Posterior vena cava (tissue), 2 donors: Measurements from ENCODE around the gene NAV1. TPM values are rescaled to one million over a fixed set of nuclear protein-coding genes. Genes with fewer than 3 reads are reported as not detected.
"Not testable (repeated sequence)": the region's sequence is repeated elsewhere in the genome, so short reads cannot be mapped to it uniquely, and the experiment has no call there.

ENCODE experiments used
- DNase-seq: peaks from one replicate; pipeline ENCODE4 v3.0.0-alpha.2; 2020; ENCODE audit warnings: low spot score
- intact Hi-C, 2 donors: fragments of 100-400 bp; cut with DNase I; formaldehyde crosslinking; loops; one replicate each; pipeline versions ENCODE4 v1.14.1 to v1.14.2; 2022 to 2023
- total RNA-seq, 2 donors: library from RNA; stranded (reverse); fragmentation: NEBNext Ultra II Directional; extraction: Animal tissue kit (Norgen Biotek cat#: 25700); gene quantifications; one replicate each; pipeline ENCODE4 v1.2.1, GENCODE V29; 2021
- donor health status: DM: yes; HTN: yes; CAD: no.
- donor health status: DM: yes; HTN: yes; CAD: no.

Gene NAV1
- total RNA-seq, 2 donors from 2014 or later, result 85.0 to 96.0 TPM

DNA sequence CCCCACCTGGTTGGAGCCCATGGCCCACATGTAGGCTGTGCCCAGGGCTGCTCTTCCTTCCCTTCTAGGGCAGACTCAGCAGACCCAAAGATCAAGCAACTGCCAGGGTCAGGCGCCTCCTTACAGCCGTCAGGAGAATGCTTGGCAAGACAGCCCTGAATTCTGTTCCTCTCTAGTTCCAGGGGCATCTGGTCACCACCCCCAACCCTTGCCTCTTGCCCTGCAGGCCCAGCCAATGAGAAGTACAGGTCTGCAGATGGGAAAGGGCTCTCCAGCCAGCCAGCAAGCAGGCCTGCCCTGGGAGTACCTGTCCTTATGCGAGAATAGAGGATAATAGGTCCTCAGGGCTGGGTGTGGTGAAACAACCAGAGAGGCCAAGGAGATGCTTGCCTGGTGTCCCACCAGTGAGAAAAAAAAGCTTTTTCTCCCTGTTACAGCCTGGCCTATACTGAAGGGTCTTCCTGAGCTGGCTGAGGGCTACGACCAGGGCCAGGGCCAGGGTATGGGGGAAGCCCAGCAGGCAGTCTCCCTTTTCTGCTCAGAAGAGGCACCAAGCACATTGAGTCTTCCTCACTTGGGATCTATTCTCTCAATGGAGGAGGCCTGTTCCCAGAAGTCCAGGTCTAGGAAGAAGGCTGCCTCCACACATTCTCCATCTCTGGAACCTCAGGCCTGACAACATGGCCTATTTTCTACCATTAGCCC lies 31.4 kb downstream of the NAV1 start:
- no peak for DNase-seq
- intact Hi-C loops, result no loop called here

- intact Hi-C loops, result loop anchor here in 1 of 2 donors (1.0 kb wide), 1 partner anchor 45 kb away; no protein-coding TSS in a partner anchor
- DNase-seq, result no peak
These were observed 32.1 kb downstream of the NAV1 start for GRCh38 chr1:201570886-201571624.

- DNase-seq, result no peak
- intact Hi-C loops, result no loop called here
These were observed 34.1 kb downstream of the NAV1 start for GRCh38 chr1:201573030-201573429.

DNA sequence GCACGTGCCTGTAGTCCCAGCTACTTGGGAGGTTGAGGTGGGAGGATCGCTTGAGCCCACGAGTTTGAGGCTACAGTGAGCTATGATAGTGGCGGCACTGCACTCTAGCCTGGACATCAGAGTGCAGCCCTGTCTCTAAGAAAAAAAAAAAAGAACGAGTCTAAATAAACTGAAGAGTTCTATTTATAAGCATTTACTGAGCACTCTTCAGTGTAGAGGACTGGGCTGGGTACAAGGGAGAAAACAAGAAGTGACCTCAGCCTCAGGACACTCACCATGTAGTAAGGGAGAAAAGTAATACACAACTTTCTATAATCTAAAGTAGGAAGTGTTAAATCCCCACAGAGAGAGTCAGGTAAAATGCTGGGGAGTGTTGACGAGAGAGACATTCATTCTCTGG lies 35.0 kb downstream of the NAV1 start:
- DNase-seq, result no peak
- intact Hi-C loops, result no loop called here

GRCh38 chr1:201575912-201576311 lies 37.0 kb downstream of the NAV1 start:
- DNase-seq, result no peak
- intact Hi-C loops, result no loop called here

- intact Hi-C loops, result no loop called here
- no peak for DNase-seq
These were observed 38.0 kb downstream of the NAV1 start for GRCh38 chr1:201576914-201577313.

DNA sequence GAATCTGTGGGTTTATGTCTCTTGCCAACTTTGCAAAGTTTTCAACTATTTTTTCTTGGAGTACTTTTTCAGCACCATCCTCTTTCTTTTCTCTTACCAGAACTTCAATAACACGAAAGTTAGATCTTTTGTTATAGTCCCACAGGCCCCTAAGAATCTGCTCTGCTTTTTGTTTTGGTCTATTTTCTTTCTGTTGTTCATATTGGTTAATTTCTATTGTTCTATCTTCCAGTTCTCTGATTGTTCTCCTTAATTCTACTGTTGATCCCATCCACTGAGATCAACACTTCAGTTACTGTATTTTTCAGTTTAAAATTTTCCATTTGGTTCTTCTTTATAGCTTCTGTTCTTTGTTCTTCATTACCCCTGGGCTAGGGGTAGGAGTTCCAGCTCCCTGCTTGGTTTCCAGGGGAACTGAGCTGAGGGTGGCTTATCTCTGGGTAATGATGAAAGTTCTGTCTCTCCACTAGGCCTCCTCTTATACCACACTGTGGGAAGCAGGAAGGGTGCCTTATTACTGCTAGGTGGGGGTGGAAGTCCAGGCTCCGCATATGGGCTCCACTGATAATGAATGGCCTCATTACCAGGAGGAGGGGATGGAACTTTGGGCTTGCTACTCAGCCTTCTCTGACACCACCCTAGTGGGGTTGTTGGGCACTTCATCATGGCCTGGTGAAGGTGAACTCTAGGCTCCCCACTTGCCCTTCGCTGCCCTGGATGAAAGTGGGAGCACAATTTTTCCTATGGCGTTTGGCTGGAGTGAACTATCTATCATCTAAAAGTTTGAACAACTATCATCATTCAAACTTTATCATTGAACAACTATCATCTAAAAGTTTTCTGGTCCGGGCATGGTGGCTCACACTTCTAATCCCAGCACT lies 39.3 kb downstream of the NAV1 start:
- no peak for DNase-seq
- intact Hi-C loops, result no loop called here

DNA sequence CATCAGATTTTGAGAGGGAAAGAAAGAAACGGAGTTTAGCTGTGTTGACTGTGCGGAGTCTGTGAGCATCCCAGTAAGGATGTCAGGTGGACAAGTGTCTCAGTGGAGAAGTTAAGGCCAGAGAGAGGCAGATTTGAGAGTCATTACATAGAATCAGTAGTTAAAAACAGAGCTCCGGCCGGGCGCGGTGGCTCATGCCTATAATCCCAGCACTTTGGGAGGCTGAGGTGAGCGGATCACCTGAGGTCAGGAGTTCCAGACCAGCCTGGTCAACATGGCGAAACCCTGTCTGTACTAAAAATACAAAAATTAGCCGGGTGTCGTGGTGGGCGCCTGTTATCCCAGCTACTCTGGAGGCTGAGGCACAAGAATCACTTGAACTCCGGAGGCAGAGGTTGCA lies 42.4 kb downstream of the NAV1 start:
- DNase-seq, intact Hi-C loops: not testable (repeated sequence)

- no peak for DNase-seq
These were observed 43.9 kb downstream of the NAV1 start for GRCh38 chr1:201582705-201583442.

GRCh38 chr1:201583663-201584062 lies 44.7 kb downstream of the NAV1 start:
- DNase-seq, result no peak
- intact Hi-C loops, result no loop called here

More at GRCh38 chr1:201582705-201583442, 43.9 kb downstream of the NAV1 start:
- intact Hi-C loops, result no loop called here

DNA sequence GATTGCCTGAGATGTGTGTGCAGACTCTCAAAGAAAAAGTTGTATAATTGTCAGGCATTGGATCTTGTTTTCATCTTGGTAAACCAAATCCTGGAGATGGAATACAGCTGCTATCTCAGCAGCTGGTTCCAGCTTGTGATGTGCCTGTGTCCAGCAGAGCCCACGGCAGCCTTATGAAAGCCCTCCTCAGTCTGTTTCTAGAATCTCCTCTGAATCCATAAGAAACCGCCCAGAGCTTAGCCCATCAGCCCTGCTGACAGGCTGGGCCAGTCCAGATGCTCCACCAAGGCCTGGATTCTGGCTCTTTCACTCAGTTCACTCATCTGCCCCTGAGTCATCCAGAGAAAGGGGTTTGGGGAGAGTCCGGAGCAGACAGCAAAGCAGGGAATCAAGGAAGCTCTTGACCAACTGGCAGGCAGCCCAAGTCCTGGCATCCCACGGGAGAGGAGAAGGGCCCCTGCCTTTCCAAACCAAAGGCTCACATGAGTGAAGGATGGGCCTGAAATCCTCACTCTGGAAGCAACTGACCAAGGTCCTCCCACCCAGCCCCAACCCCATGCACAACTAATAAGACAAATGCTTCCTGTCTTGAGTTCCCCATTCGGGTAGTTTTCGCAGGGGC lies 45.7 kb downstream of the NAV1 start:
- intact Hi-C loops, result no loop called here
- DNase-seq, result no peak

DNA sequence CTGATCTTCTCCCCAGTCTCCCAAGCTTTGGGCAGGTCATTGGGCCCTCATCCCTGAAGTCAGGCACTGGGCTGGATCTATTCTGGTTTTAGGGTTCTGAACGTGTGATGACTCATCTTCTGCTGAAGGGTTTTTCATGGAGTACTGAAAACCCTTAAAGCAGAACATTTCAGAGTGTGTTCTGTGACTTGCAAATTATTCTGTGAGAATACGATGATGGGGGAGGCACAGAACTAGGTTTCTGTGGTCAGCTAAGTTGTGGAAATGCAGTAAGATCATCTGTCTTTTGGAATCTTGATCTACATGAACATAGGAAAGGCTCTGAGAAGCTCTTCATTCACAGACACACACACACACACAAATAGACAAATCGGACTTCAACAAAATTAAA lies 46.2 kb downstream of the NAV1 start:
- no peak for DNase-seq
- intact Hi-C loops, result no loop called here

DNA sequence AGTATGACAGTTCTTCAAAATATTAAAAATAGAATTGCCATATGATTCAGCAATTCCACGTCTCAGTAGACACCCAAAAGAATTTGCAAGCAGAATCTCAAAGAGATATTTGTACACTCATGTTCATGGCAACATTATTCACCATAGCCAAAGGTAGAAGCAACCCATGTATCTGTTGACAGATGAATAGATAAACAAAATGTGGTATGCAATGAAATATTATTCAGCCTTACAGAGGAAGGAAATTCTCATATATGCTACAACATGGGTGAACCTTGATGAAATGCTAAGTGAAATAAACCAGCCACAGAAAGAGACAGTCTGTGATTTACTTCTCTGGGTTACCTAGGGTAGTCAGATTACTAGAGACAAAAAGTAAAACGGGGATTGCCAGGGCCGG lies 47.0 kb downstream of the NAV1 start:
- intact Hi-C loops, result no loop called here
- DNase-seq, result no peak

GRCh38 chr1:201586806-201587205 lies 47.9 kb downstream of the NAV1 start:
- intact Hi-C loops, result no loop called here
- no peak for DNase-seq

GRCh38 chr1:201587729-201588128 lies 48.8 kb downstream of the NAV1 start:
- intact Hi-C loops, result no loop called here
- no peak for DNase-seq
